DND-41 (cell line): ENCODE data around the gene TECPR2.

Source experiments
- ATAC-seq: fragments of 200-7000 bp; cut with Tn5 transposase; 3 replicates; pipeline ENCODE4 v1.9.1; 2021; ENCODE audit warnings: low read depth; ENCODE audit not compliant: insufficient read depth
- DNase-seq: peaks from one replicate; pipeline ENCODE4 v3.0.0-alpha.2; 2020
- H2AFZ ChIP-seq: 2 replicates; pipeline ENCODE4 v1.6.0; 2012; ENCODE audit warnings: low read depth, low read length
- H3K27ac ChIP-seq: 2 replicates; pipeline ENCODE4 v1.5.1; 2012; ENCODE audit warnings: low read length, inconsistent platforms
- H3K27me3 ChIP-seq: fragments of 200-600 bp; sonication (generic); 2 replicates; pipeline ENCODE4 v1.6.0; 2012; ENCODE audit warnings: low read length, mild to moderate bottlenecking, inconsistent platforms; ENCODE audit not compliant: insufficient read depth, poor library complexity
- H3K36me3 ChIP-seq: 2 replicates; pipeline ENCODE4 v1.5.1; 2012; ENCODE audit warnings: low read length, inconsistent platforms; ENCODE audit not compliant: insufficient read depth
- H3K4me1 ChIP-seq: 2 replicates; pipeline ENCODE4 v1.5.1; 2012; ENCODE audit warnings: mild to moderate bottlenecking, low read length; ENCODE audit not compliant: insufficient read depth
- H3K4me2 ChIP-seq: 2 replicates; pipeline ENCODE4 v1.6.0; 2012; ENCODE audit warnings: mild to moderate bottlenecking, moderate library complexity, low read length, inconsistent platforms; ENCODE audit not compliant: insufficient read depth
- H3K4me3 ChIP-seq, 2 experiments: fragments of 200-600 bp in 1 of 2; shearing (Covaris generic) in 1 of 2; 2 replicates each; pipeline ENCODE4 v1.5.1; 2012 to 2016; ENCODE audit warnings: inconsistent platforms in 2 of 2, low read length in 2 of 2, mild to moderate bottlenecking in 2 of 2, low read depth in 1 of 2, moderate library complexity in 1 of 2
- H3K79me2 ChIP-seq: 2 replicates; pipeline ENCODE4 v1.6.0; 2012; ENCODE audit warnings: low read length, inconsistent platforms; ENCODE audit not compliant: insufficient read depth
- H3K9ac ChIP-seq: 2 replicates; pipeline ENCODE4 v1.6.0; 2012; ENCODE audit warnings: low read depth, mild to moderate bottlenecking, inconsistent platforms, low read length, moderate library complexity
- H3K9me3 ChIP-seq: 2 replicates; pipeline ENCODE4 v1.5.1; 2012; ENCODE audit warnings: low read length, moderate library complexity, mild to moderate bottlenecking, inconsistent platforms; ENCODE audit not compliant: insufficient read depth, severe bottlenecking
- H4K20me1 ChIP-seq: 2 replicates; pipeline ENCODE4 v1.6.0; 2012; ENCODE audit warnings: low read length; ENCODE audit not compliant: insufficient read depth
- EZH2 ChIP-seq: IDR thresholded peaks from 3 replicates; pipeline ENCODE4 v1.6.1; 2012; ENCODE audit warnings: borderline replicate concordance, low read depth, mild to moderate bottlenecking, moderate library complexity, low read length, inconsistent platforms; ENCODE audit not compliant: severe bottlenecking
- TF ChIP-seq, protein P1 (sequence below): IDR thresholded peaks from 2 replicates; pipeline ENCODE4 v1.5.1; 2012; ENCODE audit warnings: borderline replicate concordance, low read length, moderate library complexity, mild to moderate bottlenecking; ENCODE audit not compliant: poor library complexity, severe bottlenecking; ENCODE audit errors: extremely low read depth

TECPR2 gene

DNA sequence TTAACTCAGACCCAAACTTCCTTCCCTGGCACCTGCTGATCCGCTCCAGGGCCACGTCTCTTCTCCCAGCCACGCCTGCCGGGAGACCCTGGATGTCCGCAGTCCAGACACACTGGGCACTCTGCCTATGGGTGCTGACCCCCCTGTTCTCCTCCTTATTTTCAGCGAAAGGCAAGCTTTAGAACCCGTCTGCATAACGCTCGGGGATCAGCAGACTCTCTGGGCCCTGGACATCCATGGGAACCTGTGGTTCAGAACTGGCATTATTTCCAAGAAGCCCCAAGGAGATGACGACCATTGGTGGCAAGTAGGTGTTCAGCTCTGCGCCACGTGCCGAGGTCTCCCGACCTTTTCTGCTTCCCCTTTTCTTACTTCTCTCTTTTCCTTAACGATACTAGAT lies 82.9 kb downstream of the TECPR2 start:
- Histone ChIP-seq H3K4me3 (no peak overlapping the region), H3K27me3 (no peaks in the 10 kb centered on the region), H3K9me3 (no peaks in the 10 kb centered on the region), H3K4me1 (no peaks in the 10 kb centered on the region), H2AFZ (no peak overlapping the region), H4K20me1 (no peaks in the 10 kb centered on the region; the same call in 1 of the 2 replicates), H3K79me2 (no peaks in the 10 kb centered on the region), H3K27ac (no peak overlapping the region), H3K4me2 (no peak overlapping the region), H3K36me3 (peaks cover 33% of the 10 kb centered on the region), H3K9ac (no peak overlapping the region)
- DNase-seq, result no peak
- no peak for ATAC-seq
- no peak for TF ChIP-seq EZH2

DNA sequence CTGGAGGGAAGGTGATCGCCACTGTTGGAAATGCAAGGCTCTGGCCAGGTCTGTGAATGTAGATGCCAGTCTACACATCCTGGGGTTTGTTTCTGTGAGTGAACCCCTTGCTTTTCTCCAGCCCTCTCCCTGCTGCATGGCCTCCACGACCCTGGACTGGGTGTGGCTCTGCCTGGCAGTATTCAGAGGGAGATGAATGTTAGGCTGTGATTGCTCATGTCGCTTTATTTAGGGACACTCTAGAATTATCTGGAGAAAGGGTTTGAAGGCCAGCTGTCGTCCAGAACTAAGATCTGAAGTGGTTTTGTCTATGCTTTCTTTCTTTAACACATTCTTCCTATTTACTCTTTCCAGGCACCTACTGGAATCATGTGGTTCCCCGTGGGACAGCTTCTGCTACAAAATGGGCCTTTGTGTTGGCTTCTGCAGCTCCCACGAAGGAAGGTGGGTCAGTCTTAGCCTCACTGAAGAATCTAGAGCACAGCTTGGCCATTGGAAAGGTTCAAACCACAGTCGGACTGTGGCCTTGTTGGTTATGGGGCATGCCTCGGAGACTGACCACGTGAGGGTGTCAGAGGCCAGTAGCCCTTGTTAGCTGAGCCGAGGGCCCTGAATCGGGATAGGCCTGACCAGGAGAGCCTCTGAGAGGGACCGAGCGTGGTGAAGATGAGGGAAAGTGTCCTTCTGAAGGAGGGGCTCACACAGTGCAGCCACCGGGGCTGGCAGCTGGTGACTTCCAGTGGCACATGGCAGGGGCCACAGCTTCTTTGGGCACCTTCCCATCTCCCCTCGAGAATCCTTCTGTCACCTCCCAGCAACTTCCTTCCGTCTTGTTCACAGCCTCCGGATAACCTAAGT lies 87.7 kb downstream of the TECPR2 start:
- Histone ChIP-seq H3K4me1 (no peaks in the 10 kb centered on the region), H2AFZ (no peak overlapping the region), H3K79me2 (no peaks in the 10 kb centered on the region), H3K27me3 (no peaks in the 10 kb centered on the region), H3K9me3 (no peaks in the 10 kb centered on the region), H3K36me3 (peaks cover 31% of the 10 kb centered on the region; the same call in 1 of the 2 replicates), H3K4me3 (no peak overlapping the region), H3K4me2 (no peak overlapping the region), H3K9ac (no peak overlapping the region), H3K27ac (no peak overlapping the region), H4K20me1 (no peaks in the 10 kb centered on the region; the same call in 1 of the 2 replicates)
- ATAC-seq (no peak), DNase-seq (no peak)
- TF ChIP-seq, protein P1, sequence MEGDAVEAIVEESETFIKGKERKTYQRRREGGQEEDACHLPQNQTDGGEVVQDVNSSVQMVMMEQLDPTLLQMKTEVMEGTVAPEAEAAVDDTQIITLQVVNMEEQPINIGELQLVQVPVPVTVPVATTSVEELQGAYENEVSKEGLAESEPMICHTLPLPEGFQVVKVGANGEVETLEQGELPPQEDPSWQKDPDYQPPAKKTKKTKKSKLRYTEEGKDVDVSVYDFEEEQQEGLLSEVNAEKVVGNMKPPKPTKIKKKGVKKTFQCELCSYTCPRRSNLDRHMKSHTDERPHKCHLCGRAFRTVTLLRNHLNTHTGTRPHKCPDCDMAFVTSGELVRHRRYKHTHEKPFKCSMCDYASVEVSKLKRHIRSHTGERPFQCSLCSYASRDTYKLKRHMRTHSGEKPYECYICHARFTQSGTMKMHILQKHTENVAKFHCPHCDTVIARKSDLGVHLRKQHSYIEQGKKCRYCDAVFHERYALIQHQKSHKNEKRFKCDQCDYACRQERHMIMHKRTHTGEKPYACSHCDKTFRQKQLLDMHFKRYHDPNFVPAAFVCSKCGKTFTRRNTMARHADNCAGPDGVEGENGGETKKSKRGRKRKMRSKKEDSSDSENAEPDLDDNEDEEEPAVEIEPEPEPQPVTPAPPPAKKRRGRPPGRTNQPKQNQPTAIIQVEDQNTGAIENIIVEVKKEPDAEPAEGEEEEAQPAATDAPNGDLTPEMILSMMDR, result no peak
- TF ChIP-seq EZH2, result no peak

DNA sequence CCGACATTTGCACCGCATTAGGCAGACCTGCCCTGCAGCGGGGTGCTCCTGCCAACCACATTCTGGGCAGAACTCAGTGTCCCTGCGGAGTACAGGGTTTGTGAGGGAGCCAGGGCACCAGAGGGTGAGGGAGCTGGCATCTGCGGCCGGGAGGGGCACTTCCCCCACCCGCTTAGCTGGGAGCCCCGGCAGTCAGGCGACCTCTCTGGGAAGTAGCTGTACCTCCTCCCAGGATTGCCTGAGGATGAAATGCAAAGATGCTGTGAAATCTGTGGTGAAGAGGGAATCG lies 88.3 kb downstream of the TECPR2 start:
- DNase-seq (no peak), ATAC-seq (no peak)
- no peak overlapping the region for H2AFZ ChIP-seq
- H3K79me2 ChIP-seq, result no peaks in the 10 kb centered on the region
- TF ChIP-seq, protein P1, result no peak
- no peak for TF ChIP-seq EZH2
- no peaks in the 10 kb centered on the region for H3K27me3 ChIP-seq
- no peak overlapping the region for H3K27ac ChIP-seq
- no peak overlapping the region for H3K4me2 ChIP-seq
- no peaks in the 10 kb centered on the region; the same call in 1 of the 2 replicates for H4K20me1 ChIP-seq
- H3K4me1 ChIP-seq, result no peaks in the 10 kb centered on the region
- no peak overlapping the region for H3K9ac ChIP-seq
- no peak overlapping the region for H3K4me3 ChIP-seq
- peaks cover 31% of the 10 kb centered on the region; the same call in 1 of the 2 replicates for H3K36me3 ChIP-seq
- no peaks in the 10 kb centered on the region for H3K9me3 ChIP-seq

DNA sequence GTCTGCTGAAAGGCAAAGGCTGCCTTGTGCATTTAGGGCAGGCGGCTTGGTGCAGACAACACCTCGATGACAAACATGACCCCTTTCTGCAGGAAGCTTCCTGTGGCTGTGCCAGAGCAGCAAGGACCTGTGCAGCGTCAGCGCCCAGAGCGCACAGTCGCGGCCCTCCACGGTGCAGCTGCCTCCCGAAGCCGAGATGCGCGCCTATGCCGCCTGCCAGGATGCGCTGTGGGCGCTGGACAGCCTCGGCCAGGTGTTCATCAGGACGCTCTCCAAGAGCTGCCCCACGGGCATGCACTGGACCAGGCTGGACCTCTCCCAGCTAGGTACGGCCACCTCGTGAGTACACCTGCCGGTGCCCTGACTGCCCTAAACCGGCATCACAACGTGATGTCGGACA lies 89.6 kb downstream of the TECPR2 start:
- Histone ChIP-seq H3K4me1 (no peaks in the 10 kb centered on the region), H3K9me3 (no peaks in the 10 kb centered on the region), H3K4me3 (no peak overlapping the region), H4K20me1 (no peaks in the 10 kb centered on the region; the same call in 1 of the 2 replicates), H3K27me3 (no peaks in the 10 kb centered on the region), H3K36me3 (peaks cover 31% of the 10 kb centered on the region; the same call in 1 of the 2 replicates), H3K9ac (no peak overlapping the region), H3K79me2 (no peaks in the 10 kb centered on the region), H2AFZ (no peak overlapping the region), H3K27ac (no peak overlapping the region), H3K4me2 (no peak overlapping the region)
- TF ChIP-seq EZH2, result no peak
- TF ChIP-seq, protein P1, result no peak
- ATAC-seq, result no peak
- no peak for DNase-seq
